SK-N-SH (cell line): ENCODE results near the gene CCDC116. TPM values are rescaled to one million over a fixed set of nuclear protein-coding genes. Genes with fewer than 3 reads are reported as not detected.
A peak's percentile ranks its signal among the peaks of the same experiment; 100 is the strongest.

Experiments used
- CTCF ChIA-PET: fragments of 300-600, 350-600 bp; formaldehyde crosslinking; extraction: SDS; loops from one replicate; lab custom pipeline; 2021; lab: Yijun Ruan, JAX
- POLR2A ChIA-PET: fragments of 350-600 bp; sonication (Branson Sonifier 250); formaldehyde crosslinking; extraction: SDS; loops from one replicate; lab custom pipeline; 2020; ENCODE audit warnings: antibody characterized with exemption, inconsistent platforms; lab: Yijun Ruan, JAX
- DNase-seq: peaks from one replicate; pipeline ENCODE4 v3.0.0; 2012
- H2AFZ ChIP-seq: fragments of 200-600 bp; sonication (generic); 2 replicates; pipeline ENCODE4 v1.8.1; 2016; ENCODE audit warnings: antibody characterized with exemption, mild to moderate bottlenecking, low read depth
- H3F3A ChIP-seq: fragments of 200-600 bp; sonication (generic); replicated peaks from 2 replicates; pipeline ENCODE3; 2016; ENCODE audit warnings: antibody characterized with exemption, mild to moderate bottlenecking; ENCODE audit not compliant: insufficient read depth
- H3K27ac ChIP-seq, 2 experiments: fragments of 200-500 bp in 1 of 2; fragments of 200-600 bp in 1 of 2; sonication (Bioruptor generic) in 1 of 2; sonication (generic), shearing (Covaris generic) in 1 of 2; 2 replicates each; pipeline versions ENCODE4 v1.5.1 to v1.6.1; 2014 to 2016; ENCODE audit warnings: low read depth in 2 of 2, inconsistent platforms in 1 of 2, low read length in 1 of 2, mild to moderate bottlenecking in 1 of 2, mixed read lengths in 1 of 2
- H3K27me3 ChIP-seq: fragments of 200-600 bp; sonication (generic), shearing (Covaris generic); 2 replicates; pipeline ENCODE4 v1.6.1; 2016; ENCODE audit warnings: mixed run types; ENCODE audit not compliant: insufficient read depth
- H3K36me3 ChIP-seq, 2 experiments: fragments of 200-500 bp in 1 of 2; fragments of 200-600 bp in 1 of 2; sonication (Bioruptor generic) in 1 of 2; sonication (generic) in 1 of 2; replicated peaks in 1 of 2; 2 replicates each; pipeline versions ENCODE3 to v1.5.1; 2014 to 2016; ENCODE audit warnings: low read length in 1 of 2, mild to moderate bottlenecking in 1 of 2; ENCODE audit not compliant: insufficient read depth in 2 of 2, control insufficient read depth in 1 of 2
- H3K4me1 ChIP-seq, 2 experiments: fragments of 200-500 bp in 1 of 2; fragments of 200-600 bp in 1 of 2; sonication (Bioruptor generic) in 1 of 2; sonication (generic), shearing (Covaris generic) in 1 of 2; 2 replicates each; pipeline versions ENCODE4 v1.5.1 to v1.6.1; 2014 to 2016; ENCODE audit warnings: low read depth in 1 of 2, low read length in 1 of 2, mixed run types in 1 of 2; ENCODE audit not compliant: insufficient read depth in 2 of 2, control insufficient read depth in 1 of 2
- H3K4me2 ChIP-seq: fragments of 200-600 bp; sonication (generic), shearing (Covaris generic); 2 replicates; pipeline ENCODE4 v1.6.1; 2017; ENCODE audit warnings: mixed run types
- H3K4me3 ChIP-seq, 2 experiments: fragments of 200-500 bp in 1 of 2; fragments of 200-600 bp in 1 of 2; sonication (Bioruptor generic) in 1 of 2; sonication (generic), shearing (Covaris generic) in 1 of 2; 2 replicates each; pipeline versions ENCODE4 v1.5.1 to v1.8.1; 2014 to 2016; ENCODE audit warnings: low read depth in 2 of 2, inconsistent platforms in 1 of 2, low read length in 1 of 2, mild to moderate bottlenecking in 1 of 2, mixed read lengths in 1 of 2, moderate library complexity in 1 of 2
- H3K79me2 ChIP-seq: fragments of 200-600 bp; sonication (generic); 2 replicates; pipeline ENCODE4 v1.8.1; 2017; ENCODE audit warnings: mild to moderate bottlenecking; ENCODE audit not compliant: insufficient read depth
- H3K9ac ChIP-seq: fragments of 200-600 bp; sonication (generic); 2 replicates; pipeline ENCODE4 v1.6.1; 2017; ENCODE audit warnings: mixed run types
- H3K9me2 ChIP-seq: fragments of 200-600 bp; sonication (generic); 2 replicates; pipeline ENCODE4 v1.6.1; 2017; ENCODE audit warnings: mixed run types
- H3K9me3 ChIP-seq: fragments of 200-600 bp; sonication (generic); 2 replicates; pipeline ENCODE4 v1.6.1; 2017; ENCODE audit warnings: mixed run types, mild to moderate bottlenecking, moderate library complexity
- H4K20me1 ChIP-seq: fragments of 200-600 bp; sonication (generic); 2 replicates; pipeline ENCODE4 v1.6.1; 2017; ENCODE audit warnings: mild to moderate bottlenecking, mixed run types; ENCODE audit not compliant: insufficient read depth
- CHD2 ChIP-seq: fragments of 150-350 bp; IDR thresholded peaks from 2 replicates; pipeline ENCODE4 v1.6.1; 2018; ENCODE audit warnings: low read length; ENCODE audit not compliant: partially characterized antibody
- CTCF ChIP-seq: fragments of 200-600 bp; sonication (generic); IDR thresholded peaks from 2 replicates; pipeline ENCODE4 v1.6.1; 2017; ENCODE audit warnings: antibody characterized with exemption, mild to moderate bottlenecking, moderate library complexity
- EP300 ChIP-seq, 2 experiments: IDR thresholded peaks; 2 replicates each; pipeline versions ENCODE4 v1.4.0 to v1.6.1; 2012; ENCODE audit warnings: borderline replicate concordance in 1 of 2, low read depth in 1 of 2, low read length in 1 of 2
- FOXJ3 ChIP-seq: sonication (generic); formaldehyde crosslinking; IDR thresholded peaks from 2 replicates; pipeline ENCODE4 v1.5.1; 2020; ENCODE audit warnings: mild to moderate bottlenecking, missing genetic modification reagents
- IRF3 ChIP-seq: fragments of 150-350 bp; IDR thresholded peaks from 2 replicates; pipeline ENCODE4 v1.6.1; 2016; ENCODE audit warnings: mild to moderate bottlenecking, low read depth, low read length
- MXI1 ChIP-seq: IDR thresholded peaks from 2 replicates; pipeline ENCODE4 v1.6.1; 2012; ENCODE audit warnings: mild to moderate bottlenecking, low read depth, low read length, improper control_type of control experiment
- RAD21 ChIP-seq: IDR thresholded peaks from 2 replicates; pipeline ENCODE4 v1.6.1; 2012; ENCODE audit warnings: mild to moderate bottlenecking, low read length
- RCOR1 ChIP-seq: fragments of 150-350 bp; IDR thresholded peaks from 2 replicates; pipeline ENCODE4 v1.6.1; 2017; ENCODE audit warnings: antibody characterized with exemption, low read length
- SMC3 ChIP-seq: IDR thresholded peaks from 2 replicates; pipeline ENCODE4 v1.6.1; 2012; ENCODE audit warnings: low read depth, low read length, improper control_type of control experiment
- TAF1 ChIP-seq: IDR thresholded peaks from 2 replicates; pipeline ENCODE4 v1.6.1; 2012; ENCODE audit warnings: low read depth, mild to moderate bottlenecking, low read length, moderate library complexity, borderline replicate concordance
- ZBTB33 ChIP-seq: IDR thresholded peaks from 2 replicates; pipeline ENCODE4 v1.4.0; 2012; ENCODE audit warnings: low read depth, borderline replicate concordance
- WGBS: methylation state at CpG from one replicate; pipeline ENCODE4 v1.1.6; 2017; ENCODE audit warnings: low lambda C conversion rate; 5-methylcytosine and 5-hydroxymethylcytosine counted together
- polyA plus RNA-seq, 3 experiments: library from polyadenylated mRNA; depleted of rRNA; stranded (reverse); fragments of >200 nt; gene quantifications; 2 replicates each; pipeline ENCODE4 v1.2.3, GENCODE V29; 2012

The CCDC116 gene
- polyA plus RNA-seq, 1 of the 3 experiments (the other 2 are of a cell fraction), result 0.28 TPM

- no peak for TF ChIP-seq CHD2
- no peak for TF ChIP-seq TAF1
- TF ChIP-seq IRF3, result no peak
- no peak for TF ChIP-seq RAD21
- TF ChIP-seq ZBTB33, result no peak
- no peak for TF ChIP-seq EP300 (IDR thresholded peaks at IDR 0.05; ENCODE audit: borderline replicate concordance in 1 of 2, low read depth in 1 of 2, low read length in 1 of 2)
- no peak for TF ChIP-seq RCOR1
- H3K4me3 ChIP-seq, result no peak overlapping the region
- H3K4me1 ChIP-seq, result peaks cover 5 to 17% of the 10 kb centered on the region in 2 experiments; a peak in 2 of 4 replicates
- no peak for DNase-seq
- H3K9ac ChIP-seq, result no peak overlapping the region
- peaks cover 18% of the 10 kb centered on the region for H3F3A ChIP-seq
- ChIA-PET POLR2A (interaction anchor here (1.2 to 2.9 kb wide), 4 partner anchors 9 to 25 kb away, joined by 4 to 20 read pairs (median 10); partner anchors contain the start of genes CCDC116, PPIL2 and YDJC), CTCF (interaction anchor here (1.0 to 8.3 kb wide), 4 partner anchors 14 to 57 kb away, joined by 3 to 145 read pairs (median 3); partner anchors contain the start of genes CCDC116 and YDJC)
- no peaks in the 10 kb centered on the region for H3K27me3 ChIP-seq
- no peaks in the 10 kb centered on the region for H3K9me3 ChIP-seq
- H3K79me2 ChIP-seq, result 0 out of 2 replicates have a peak, but pooled peaks cover 3% of the 10 kb centered on the region
- WGBS, result 77% methylated on average over 5 of the region's 5 CpGs
- 0 out of 2 replicates have a peak overlapping the region, but pooled peaks have one; percentile 97 for H3K4me2 ChIP-seq
- 0 out of 2 replicates have a peak overlapping the region, but pooled peaks have one; percentile 96 for H2AFZ ChIP-seq
- H3K9me2 ChIP-seq, result no peaks in the 10 kb centered on the region
- H3K36me3 ChIP-seq, result peaks cover 0 to 2% of the 10 kb centered on the region in 2 experiments
- H4K20me1 ChIP-seq, result no peaks in the 10 kb centered on the region
- H3K27ac ChIP-seq, result no peak overlapping the region
Observed at GRCh38 chr22:21640810-21641209, 8.2 kb downstream of the CCDC116 start.

GRCh38 chr22:21641417-21641788 is 8.8 kb downstream of the CCDC116 start:
- CTCF ChIA-PET, result interaction anchor here (0.8 to 8.3 kb wide), 9 partner anchors 14 to 58 kb away, joined by 3 to 145 read pairs (median 3); partner anchors contain the start of genes CCDC116 and YDJC
- peak overlapping the region; percentile 70 to 75 for H3K4me3 ChIP-seq
- DNase-seq, result peak; percentile 76
- H3K9me2 ChIP-seq, result no peaks in the 10 kb centered on the region
- H2AFZ ChIP-seq, result peak overlapping the region; percentile 96
- H3K27me3 ChIP-seq, result no peaks in the 10 kb centered on the region
- H3K9me3 ChIP-seq, result no peaks in the 10 kb centered on the region
- peak overlapping the region; percentile 97 for H3K4me2 ChIP-seq
- H3K9ac ChIP-seq, result peak overlapping the region; percentile 56; the same call in 1 of the 2 replicates
- WGBS, result 9% methylated on average over 8 of the region's 9 CpGs
- peaks cover 5 to 19% of the 10 kb centered on the region in 2 experiments; a peak in 2 of 4 replicates for H3K4me1 ChIP-seq
- H3K27ac ChIP-seq, result peak overlapping the region; percentile 32 to 54; a peak in 3 of 4 replicates
- 0 out of 2 replicates have a peak, but pooled peaks cover 3% of the 10 kb centered on the region for H3K79me2 ChIP-seq
- TF ChIP-seq CTCF, result peak; percentile 62
- peak; percentile 36 for TF ChIP-seq SMC3
- TF ChIP-seq MXI1, result peak; percentile 83; the same call in 1 of the 2 replicates
- TF ChIP-seq RAD21, result peak; percentile 61
- no peak for TF ChIP-seq FOXJ3
- TF ChIP-seq, all 33 proteins: peak for 4
- Histone ChIP-seq H3F3A (peaks cover 18% of the 10 kb centered on the region), H3K36me3 (peaks cover 0 to 2% of the 10 kb centered on the region in 2 experiments), H4K20me1 (no peaks in the 10 kb centered on the region)
- POLR2A ChIA-PET, result interaction anchor here (1.2 to 2.9 kb wide), 5 partner anchors 9 to 25 kb away, joined by 4 to 20 read pairs (median 9); partner anchors contain the start of genes CCDC116, PPIL2 and YDJC
